ENCODE results near the gene ENPP3. TPM values are rescaled to one million over a fixed set of nuclear protein-coding genes. Genes with fewer than 3 reads are reported as not detected.
A peak's percentile ranks its signal among the peaks of the same experiment; 100 is the strongest.

ENPP3 gene
- total and polyA plus RNA-seq, 2 of the 13 experiments (the other 11 are each of a cell fraction or from before 2014, with no cell fraction given) = 40.0 to 75.4 TPM

GRCh38 chr6:131761060-131761761, 124.1 kb downstream of the ENPP3 start:
- Histone ChIP-seq H3K27ac (ENCODE audit: extremely low read length, insufficient read depth, low read length) (no peak overlapping the region), H4K20me1 (ENCODE audit: insufficient read depth, low read length) (no peaks in the 10 kb centered on the region), H3K4me2 (ENCODE audit: low read depth, low read length) (no peak overlapping the region), H3K27me3 (ENCODE audit: control insufficient read depth in 1 of 2, insufficient read depth in 2 of 2, low read length in 2 of 2) (no peaks in the 10 kb centered on the region), H2AFZ (ENCODE audit: low read length) (no peak overlapping the region), H3K9me3 (ENCODE audit: low read length) (no peaks in the 10 kb centered on the region), H3K79me2 (ENCODE audit: insufficient read depth, low read length) (no peaks in the 10 kb centered on the region), H3K4me3 (replicated peaks in 1 of 3; ENCODE audit: insufficient read depth in 1 of 3, low read depth in 2 of 3, low read length in 3 of 3) (no peak overlapping the region), H3K36me3 (replicated peaks in 1 of 2; ENCODE audit: control insufficient read depth in 1 of 2, insufficient read depth in 2 of 2, low read length in 2 of 2) (no peaks in the 10 kb centered on the region), H3K4me1 (ENCODE audit: insufficient read depth, low read length) (peaks cover 62% of the 10 kb centered on the region), H3K9ac (ENCODE audit: insufficient read depth, low read depth, low read length) (no peak overlapping the region)
- ATAC-seq = no peak
- POLR2A ChIA-PET = no interaction called here
- 81% methylated on average over 6 of the region's 6 CpGs for WGBS (ENCODE audit: low lambda C conversion rate)
- BruUV-seq (replicated peaks) = no TSS peak
- in situ Hi-C loops (cut with HindIII; ENCODE audit: extremely low pct_ligation_motif_present, low pct_unique_long_range_greater_than_20kb) (no loop called here), intact Hi-C loops (cut with micrococcal nuclease; ENCODE audit: unreplicated experiment) (no loop called here)
- TF ChIP-seq ZNF337 (CRISPR knock-in tag; IDR thresholded peaks at IDR 0.05; ENCODE audit: borderline replicate concordance, low read depth) (0 out of 2 replicates have a peak, but pooled peaks have one; percentile 2), TFDP1 (CRISPR knock-in tag; IDR thresholded peaks at IDR 0.05; ENCODE audit: borderline replicate concordance) (no peak)
- FAIRE-seq = no peak
- DNase-seq (ENCODE audit: low spot score) = no peak
- CTCF ChIA-PET (ENCODE audit: low intra/inter-chr PET ratio, low total read pairs) = no interaction called here

DNA sequence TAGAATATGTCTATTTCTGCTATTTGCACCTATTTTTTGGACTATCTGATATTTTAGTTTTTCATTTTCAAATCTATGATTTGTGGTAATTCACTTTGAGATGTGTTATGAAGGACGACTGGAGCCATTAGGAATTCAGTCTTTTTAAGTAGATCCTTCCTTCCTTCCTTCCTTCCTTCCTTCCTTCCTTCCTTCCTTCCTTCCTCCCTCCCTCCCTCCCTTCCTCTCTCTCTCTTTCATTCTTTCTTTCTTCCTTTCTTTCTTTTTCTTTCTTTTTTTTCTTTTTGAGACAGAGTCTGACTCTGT, 124.6 kb downstream of the ENPP3 start:
- Histone ChIP-seq H3K9ac (ENCODE audit: insufficient read depth, low read depth, low read length) (no peak overlapping the region), H3K4me2 (ENCODE audit: low read depth, low read length) (no peak overlapping the region), H3K4me3 (replicated peaks in 1 of 3; ENCODE audit: insufficient read depth in 1 of 3, low read depth in 2 of 3, low read length in 3 of 3) (no peak overlapping the region), H3K27me3 (ENCODE audit: control insufficient read depth in 1 of 2, insufficient read depth in 2 of 2, low read length in 2 of 2) (no peaks in the 10 kb centered on the region), H3K27ac (ENCODE audit: extremely low read length, insufficient read depth, low read length) (no peak overlapping the region), H3K36me3 (replicated peaks in 1 of 2; ENCODE audit: control insufficient read depth in 1 of 2, insufficient read depth in 2 of 2, low read length in 2 of 2) (no peaks in the 10 kb centered on the region), H2AFZ (ENCODE audit: low read length) (no peak overlapping the region), H3K4me1 (ENCODE audit: insufficient read depth, low read length) (peaks cover 62% of the 10 kb centered on the region), H3K79me2 (ENCODE audit: insufficient read depth, low read length) (no peaks in the 10 kb centered on the region), H4K20me1 (ENCODE audit: insufficient read depth, low read length) (no peaks in the 10 kb centered on the region), H3K9me3 (ENCODE audit: low read length) (no peaks in the 10 kb centered on the region)
- DNase-seq (ENCODE audit: low spot score) (no peak), FAIRE-seq (no peak), ATAC-seq (no peak)
- CTCF ChIA-PET (ENCODE audit: low intra/inter-chr PET ratio, low total read pairs) = no interaction called here
- intact Hi-C loops (cut with micrococcal nuclease; ENCODE audit: unreplicated experiment) (no loop called here), in situ Hi-C loops (cut with HindIII; ENCODE audit: extremely low pct_ligation_motif_present, low pct_unique_long_range_greater_than_20kb) (no loop called here)
- POLR2A ChIA-PET = no interaction called here
- no TSS peak for BruUV-seq (replicated peaks)
- 93% methylated on average over 1 of the region's 1 CpG for WGBS (ENCODE audit: low lambda C conversion rate)
- no peak for TF ChIP-seq ZSCAN25 (CRISPR knock-in tag; IDR thresholded peaks at IDR 0.05)
- no peak for TF ChIP-seq ZBTB21 (CRISPR knock-in tag; IDR thresholded peaks at IDR 0.05)
- no peak for TF ChIP-seq PAF1 (CRISPR knock-in tag; IDR thresholded peaks at IDR 0.05)
- TF ChIP-seq ZNF354B (CRISPR knock-in tag; IDR thresholded peaks at IDR 0.05) = no peak
- TF ChIP-seq JUN (CRISPR knock-in tag; IDR thresholded peaks at IDR 0.05) = no peak
- no peak for TF ChIP-seq XRCC5 (optimal IDR thresholded peaks at IDR 0.05; ENCODE audit: low read length)
- TF ChIP-seq ZBTB25 (CRISPR knock-in tag; IDR thresholded peaks at IDR 0.05) = no peak
- TF ChIP-seq ZBTB20 (CRISPR knock-in tag; IDR thresholded peaks at IDR 0.05; ENCODE audit: borderline replicate concordance, low read depth) = no peak
- no peak for TF ChIP-seq ZSCAN29 (CRISPR knock-in tag; conservative IDR thresholded peaks at IDR 0.05)
- TF ChIP-seq ZNF589 (CRISPR knock-in tag; conservative IDR thresholded peaks at IDR 0.05) = no peak
- no peak for TF ChIP-seq HDAC6 (IDR thresholded peaks at IDR 0.05; ENCODE audit: low read depth, low read length)
- TF ChIP-seq, protein P1, sequence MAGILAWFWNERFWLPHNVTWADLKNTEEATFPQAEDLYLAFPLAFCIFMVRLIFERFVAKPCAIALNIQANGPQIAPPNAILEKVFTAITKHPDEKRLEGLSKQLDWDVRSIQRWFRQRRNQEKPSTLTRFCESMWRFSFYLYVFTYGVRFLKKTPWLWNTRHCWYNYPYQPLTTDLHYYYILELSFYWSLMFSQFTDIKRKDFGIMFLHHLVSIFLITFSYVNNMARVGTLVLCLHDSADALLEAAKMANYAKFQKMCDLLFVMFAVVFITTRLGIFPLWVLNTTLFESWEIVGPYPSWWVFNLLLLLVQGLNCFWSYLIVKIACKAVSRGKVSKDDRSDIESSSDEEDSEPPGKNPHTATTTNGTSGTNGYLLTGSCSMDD (CRISPR knock-in tag; IDR thresholded peaks at IDR 0.05) = no peak
- TF ChIP-seq, protein P2, sequence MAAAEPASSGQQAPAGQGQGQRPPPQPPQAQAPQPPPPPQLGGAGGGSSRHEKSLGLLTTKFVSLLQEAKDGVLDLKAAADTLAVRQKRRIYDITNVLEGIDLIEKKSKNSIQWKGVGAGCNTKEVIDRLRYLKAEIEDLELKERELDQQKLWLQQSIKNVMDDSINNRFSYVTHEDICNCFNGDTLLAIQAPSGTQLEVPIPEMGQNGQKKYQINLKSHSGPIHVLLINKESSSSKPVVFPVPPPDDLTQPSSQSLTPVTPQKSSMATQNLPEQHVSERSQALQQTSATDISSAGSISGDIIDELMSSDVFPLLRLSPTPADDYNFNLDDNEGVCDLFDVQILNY (CRISPR knock-in tag; conservative IDR thresholded peaks at IDR 0.05) = no peak
- no peak for TF ChIP-seq KAT8 (CRISPR knock-in tag; IDR thresholded peaks at IDR 0.05)
